Motor neuron (in vitro differentiated cells): ENCODE data around the gene AMACR. TPM values are rescaled to one million over a fixed set of nuclear protein-coding genes. Genes with fewer than 3 reads are reported as not detected.

Experiments
- ATAC-seq, 8 experiments: fragments of 200-7000 bp; cut with Tn5 transposase; replicated peaks in 6 of 8; 2 replicates each; pipeline ENCODE4 v1.8.0; 2021; ENCODE audit warnings: mild to moderate bottlenecking in 8 of 8, moderate library complexity in 8 of 8
- H3K27ac ChIP-seq, 2 donors: fragments of 250-450 bp; sonication (Bioruptor Pico); 2 replicates each; pipeline ENCODE4 v1.9.0; 2021; ENCODE audit warnings: antibody characterized with exemption in 2 of 2, mild to moderate bottlenecking in 2 of 2, moderate library complexity in 1 of 2
- H3K4me1 ChIP-seq, 2 donors: fragments of 250-450 bp; sonication (Bioruptor Pico); replicated peaks in 1 of 2; 2 replicates each; pipeline ENCODE4 v1.6.1; 2021; ENCODE audit warnings: antibody characterized with exemption in 2 of 2, mild to moderate bottlenecking in 2 of 2, moderate library complexity in 1 of 2
- H3K4me3 ChIP-seq, 5 donors: fragments of 250-450 bp; sonication (Bioruptor Pico); 2 replicates each; pipeline ENCODE4 v1.9.0; 2021; ENCODE audit warnings: antibody characterized with exemption in 5 of 5, mild to moderate bottlenecking in 5 of 5, moderate library complexity in 4 of 5
- WGBS, 10 experiments: fragments of 450-650 bp; shearing (Covaris generic); methylation state at CpG; one replicate each; pipeline ENCODE4 v1.0.0; 2022; 5-methylcytosine and 5-hydroxymethylcytosine counted together
- in situ Hi-C, 9 experiments: fragments of 400-800 bp; cut with MboI; loops; one replicate each; pipeline ENCODE4 v1.15.0; 2021; ENCODE audit warnings: low sequenced_read_pairs in 9 of 9, low pct_unique_long_range_greater_than_20kb in 2 of 9; ENCODE audit not compliant: unreplicated experiment in 9 of 9
- total RNA-seq, 8 experiments: library from RNA; unstranded; fragments of 300-600 nt; gene quantifications; 2 replicates each; pipeline versions ENCODE4 v1.2.3 to v1.2.4, GENCODE V29; 2022

AMACR gene
- total RNA-seq, 8 experiments from 2014 or later: 4.2 to 17.7 (median 8.7) TPM

DNA sequence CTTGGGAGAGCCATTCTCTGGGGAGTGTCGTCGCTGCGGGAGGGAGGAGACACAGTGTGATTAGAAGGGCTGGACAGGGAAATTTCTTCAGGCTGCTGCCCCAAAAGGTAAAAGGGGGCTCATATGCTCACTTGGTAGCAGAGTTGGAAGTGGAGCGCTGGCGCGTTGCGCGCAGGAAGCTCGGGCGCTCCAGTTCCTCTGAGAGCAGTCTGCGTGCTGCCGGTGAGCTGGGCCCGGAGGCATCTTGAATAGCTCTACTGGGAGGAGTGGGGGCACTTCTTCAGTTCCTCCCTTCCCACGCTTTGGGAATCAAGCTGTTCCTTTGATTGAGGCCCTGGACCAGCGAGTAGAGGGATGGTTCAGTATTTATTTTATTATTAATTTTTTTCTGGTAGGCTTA, 69.0 kb downstream of the AMACR start:
- in situ Hi-C loops: loop anchor here in 5 of 9 experiments (25.0 kb wide), 3 partner anchors 452 to 502 kb away; partner anchors contain the start of gene TARS1 (in 2 of the 5)
- ATAC-seq: no peak
- Histone ChIP-seq H3K27ac (no peak overlapping the region), H3K4me1 (no peaks in the 10 kb centered on the region), H3K4me3 (no peak overlapping the region)
- 0 to 91% (median 40%) methylated on average over 1 to 13 of the region's 15 CpGs; no CpG with 5 or more reads in 4 of the 10 experiments for WGBS, 10 experiments

DNA sequence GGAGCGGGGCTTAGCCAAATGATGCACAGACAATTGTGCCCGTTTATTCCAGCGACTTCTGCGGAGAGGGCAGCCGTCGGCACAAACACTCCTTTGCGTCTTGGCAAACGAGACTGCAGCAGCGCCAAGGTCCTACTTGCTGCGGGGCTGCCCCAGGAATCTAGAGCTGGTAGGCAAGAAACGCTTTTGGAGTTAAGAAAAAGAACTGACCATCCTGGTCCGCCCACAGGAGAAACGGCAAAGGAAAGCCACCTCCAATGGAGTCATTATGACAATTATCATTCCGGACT, 69.4 kb downstream of the AMACR start:
- in situ Hi-C loops: loop anchor here in 5 of 9 experiments (25.0 kb wide), 3 partner anchors 451 to 501 kb away; partner anchors contain the start of gene TARS1 (in 2 of the 5)
- Histone ChIP-seq H3K27ac (no peak overlapping the region), H3K4me3 (no peak overlapping the region), H3K4me1 (no peaks in the 10 kb centered on the region)
- WGBS, 10 experiments: 4 to 91% (median 20%) methylated on average over 1 to 9 of the region's 14 CpGs; no CpG with 5 or more reads in 5 of the 10 experiments
- no peak for ATAC-seq

DNA sequence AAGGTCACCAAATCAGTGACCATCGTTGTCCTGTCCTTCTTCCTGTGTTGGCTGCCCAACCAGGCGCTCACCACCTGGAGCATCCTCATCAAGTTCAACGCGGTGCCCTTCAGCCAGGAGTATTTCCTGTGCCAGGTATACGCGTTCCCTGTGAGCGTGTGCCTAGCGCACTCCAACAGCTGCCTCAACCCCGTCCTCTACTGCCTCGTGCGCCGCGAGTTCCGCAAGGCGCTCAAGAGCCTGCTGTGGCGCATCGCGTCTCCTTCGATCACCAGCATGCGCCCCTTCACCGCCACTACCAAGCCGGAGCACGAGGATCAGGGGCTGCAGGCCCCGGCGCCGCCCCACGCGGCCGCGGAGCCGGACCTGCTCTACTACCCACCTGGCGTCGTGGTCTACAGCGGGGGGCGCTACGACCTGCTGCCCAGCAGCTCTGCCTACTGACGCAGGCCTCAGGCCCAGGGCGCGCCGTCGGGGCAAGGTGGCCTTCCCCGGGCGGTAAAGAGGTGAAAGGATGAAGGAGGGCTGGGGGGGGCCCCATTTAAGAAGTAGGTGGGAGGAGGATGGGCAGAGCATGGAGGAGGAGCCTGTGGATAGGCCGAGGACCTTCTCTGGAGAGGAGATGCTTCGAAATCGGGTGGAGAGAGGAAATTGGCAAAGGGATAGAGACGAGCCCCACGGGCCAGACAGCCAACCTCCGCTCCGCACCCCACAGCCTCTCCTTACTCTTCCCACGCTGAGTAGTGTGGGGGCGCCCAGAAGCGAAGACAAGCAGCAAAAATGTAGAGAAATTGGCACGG, 69.9 kb downstream of the AMACR start:
- in situ Hi-C loops: loop anchor here in 5 of 9 experiments (25.0 kb wide), 3 partner anchors 451 to 501 kb away; partner anchors contain the start of gene TARS1 (in 2 of the 5)
- no peak overlapping the region for H3K4me3 ChIP-seq
- no peaks in the 10 kb centered on the region for H3K4me1 ChIP-seq
- 86 to 100% (median 98%) methylated on average over 1 to 8 of the region's 54 CpGs; no CpG with 5 or more reads in 6 of the 10 experiments for WGBS, 10 experiments
- no peak for ATAC-seq
- no peak overlapping the region for H3K27ac ChIP-seq

DNA sequence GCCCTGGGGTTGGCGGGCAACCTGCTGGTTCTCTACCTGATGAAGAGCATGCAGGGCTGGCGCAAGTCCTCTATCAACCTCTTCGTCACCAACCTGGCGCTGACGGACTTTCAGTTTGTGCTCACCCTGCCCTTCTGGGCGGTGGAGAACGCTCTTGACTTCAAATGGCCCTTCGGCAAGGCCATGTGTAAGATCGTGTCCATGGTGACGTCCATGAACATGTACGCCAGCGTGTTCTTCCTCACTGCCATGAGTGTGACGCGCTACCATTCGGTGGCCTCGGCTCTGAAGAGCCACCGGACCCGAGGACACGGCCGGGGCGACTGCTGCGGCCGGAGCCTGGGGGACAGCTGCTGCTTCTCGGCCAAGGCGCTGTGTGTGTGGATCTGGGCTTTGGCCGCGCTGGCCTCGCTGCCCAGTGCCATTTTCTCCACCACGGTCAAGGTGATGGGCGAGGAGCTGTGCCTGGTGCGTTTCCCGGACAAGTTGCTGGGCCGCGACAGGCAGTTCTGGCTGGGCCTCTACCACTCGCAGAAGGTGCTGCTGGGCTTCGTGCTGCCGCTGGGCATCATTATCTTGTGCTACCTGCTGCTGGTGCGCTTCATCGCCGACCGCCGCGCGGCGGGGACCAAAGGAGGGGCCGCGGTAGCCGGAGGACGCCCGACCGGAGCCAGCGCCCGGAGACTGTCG, 70.7 kb downstream of the AMACR start:
- H3K27ac ChIP-seq: no peak overlapping the region
- ATAC-seq: no peak
- in situ Hi-C loops: loop anchor here in 5 of 9 experiments (25.0 kb wide), 3 partner anchors 450 to 500 kb away; partner anchors contain the start of gene TARS1 (in 2 of the 5)
- no peaks in the 10 kb centered on the region for H3K4me1 ChIP-seq
- no peak overlapping the region for H3K4me3 ChIP-seq
- WGBS, 10 experiments: 16 to 100% (median 94%) methylated on average over 1 to 32 of the region's 54 CpGs; no CpG with 5 or more reads in 5 of the 10 experiments

DNA sequence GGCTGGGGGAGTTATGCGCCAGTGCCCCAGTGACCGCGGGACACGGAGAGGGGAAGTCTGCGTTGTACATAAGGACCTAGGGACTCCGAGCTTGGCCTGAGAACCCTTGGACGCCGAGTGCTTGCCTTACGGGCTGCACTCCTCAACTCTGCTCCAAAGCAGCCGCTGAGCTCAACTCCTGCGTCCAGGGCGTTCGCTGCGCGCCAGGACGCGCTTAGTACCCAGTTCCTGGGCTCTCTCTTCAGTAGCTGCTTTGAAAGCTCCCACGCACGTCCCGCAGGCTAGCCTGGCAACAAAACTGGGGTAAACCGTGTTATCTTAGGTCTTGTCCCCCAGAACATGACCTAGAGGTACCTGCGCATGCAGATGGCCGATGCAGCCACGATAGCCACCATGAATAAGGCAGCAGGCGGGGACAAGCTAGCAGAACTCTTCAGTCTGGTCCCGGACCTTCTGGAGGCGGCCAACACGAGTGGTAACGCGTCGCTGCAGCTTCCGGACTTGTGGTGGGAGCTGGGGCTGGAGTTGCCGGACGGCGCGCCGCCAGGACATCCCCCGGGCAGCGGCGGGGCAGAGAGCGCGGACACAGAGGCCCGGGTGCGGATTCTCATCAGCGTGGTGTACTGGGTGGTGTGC, 71.4 kb downstream of the AMACR start, which contains the start of gene RXFP3:
Gene RXFP3 (plus strand): TSS at position 6 of the 636 bp plus-strand sequence. CDS start 355 bp downstream, at position 361.
- ATAC-seq: peak; percentile 15 to 82 (median 77)
- WGBS, 10 experiments: 2 to 28% (median 6%) methylated on average over 9 to 22 of the region's 45 CpGs; no CpG with 5 or more reads in 4 of the 10 experiments
- in situ Hi-C loops: loop anchor here in 5 of 9 experiments (25.0 kb wide), 3 partner anchors 449 to 499 kb away; partner anchors contain the start of gene TARS1 (in 2 of the 5)
- H3K27ac ChIP-seq: no peak within 1 kb of the TSS
- peak within 1 kb of the TSS; percentile 31 to 44 (median 34) for H3K4me3 ChIP-seq
- H3K4me1 ChIP-seq: peaks cover 0 to 3% of the 10 kb centered on the region in 2 donors

Other genes with a start within 250 kb of the AMACR start
- gene ADAMTS12, start 116.1 kb downstream of the AMACR start, total RNA-seq: 10 to 100 TPM in 1 of 8 experiments, 1 to 10 TPM in 6, under 1 TPM in 1; 0.80 to 42.7 (median 4.0) TPM
- gene RXFP3, start 71.7 kb downstream of the AMACR start, total RNA-seq: 1 to 10 TPM in 1 of 8 experiments, under 1 TPM in 5, not detected in 2; 0.14 to 1.3 (median 0.80) TPM
- gene SLC45A2, start 23.4 kb downstream of the AMACR start, total RNA-seq: 1 to 10 TPM in 1 of 8 experiments, under 1 TPM in 7; 0.18 to 1.5 (median 0.47) TPM
- 10 to 100 TPM in 1 of 8 experiments, 1 to 10 TPM in 6, under 1 TPM in 1; 0.66 to 19.0 (median 6.8) TPM for gene C1QTNF3, start 35.2 kb upstream of the AMACR start, total RNA-seq